ENCODE measurements around the gene RAD23B.

- TF ChIP-seq EZH2 (IDR thresholded peaks at IDR 0.05; ENCODE audit: insufficient read depth, poor library complexity, severe bottlenecking) (no peak), EZH2phosphoT487 (IDR thresholded peaks at IDR 0.05; ENCODE audit: insufficient read depth, low read depth) (no peak)
These were observed 40.9 kb downstream of the RAD23B start for GRCh38 chr9:107323836-107324585.

All from GM23248 (cell line).